ENCODE data around the gene LPIN1. TPM values are rescaled to one million over a fixed set of nuclear protein-coding genes. Genes with fewer than 3 reads are reported as not detected.

Gene LPIN1
- total and polyA plus RNA-seq, 2 of the 8 experiments (the other 6 are each of a cell fraction or from before 2014, with no cell fraction given): 4.3 to 9.8 TPM

- Histone ChIP-seq H2BK120ac (replicated peaks; ENCODE audit: low read depth, low read length) (no peak overlapping the region), H3K14ac (ENCODE audit: insufficient read length) (no peak overlapping the region), H2BK5ac (ENCODE audit: low read depth, low read length) (no peak overlapping the region), H4K8ac (ENCODE audit: extremely low read depth, insufficient read depth, low read length) (no peak overlapping the region), H3K79me2 (ENCODE audit: control insufficient read depth in 1 of 2, insufficient read depth in 2 of 2, low read length in 2 of 2) (no peaks in the 10 kb centered on the region), H2BK12ac (ENCODE audit: low read depth, low read length) (no peak overlapping the region), H2BK15ac (ENCODE audit: low read length) (no peak overlapping the region), H3K23me2 (ENCODE audit: low read depth, low read length) (no peaks in the 10 kb centered on the region; the same call in 1 of the 2 replicates), H3K56ac (replicated peaks; ENCODE audit: insufficient read length, low read depth, low read length) (no peak overlapping the region), H3K4ac (replicated peaks; ENCODE audit: insufficient read length, low read depth, low read length) (no peak overlapping the region), H4K5ac (ENCODE audit: insufficient read length, low read depth, low read length) (no peak overlapping the region), H3K4me1 (replicated peaks in 1 of 4; ENCODE audit: control insufficient read depth in 3 of 4, insufficient read depth in 4 of 4, low read length in 3 of 4) (peaks cover 0 to 10% (median 3%) of the 10 kb centered on the region in 4 experiments; a peak in 6 of 7 replicates), H3K18ac (ENCODE audit: extremely low read depth, low read length) (no peak overlapping the region), H4K91ac (replicated peaks; ENCODE audit: insufficient read length, low read length) (no peak overlapping the region), H3K4me3 (ENCODE audit: extremely low read depth in 1 of 4, insufficient read depth in 2 of 4, low read depth in 3 of 4, low read length in 4 of 4) (no peak overlapping the region), H3K23ac (ENCODE audit: insufficient read length) (no peak overlapping the region), H2BK20ac (ENCODE audit: low read length) (no peak overlapping the region), H3K27me3 (replicated peaks in 1 of 4; ENCODE audit: control insufficient read depth in 3 of 4, extremely low read depth in 1 of 4, insufficient read depth in 3 of 4, low read length in 3 of 4) (no peaks in the 10 kb centered on the region), H3K36me3 (ENCODE audit: control insufficient read depth in 2 of 4, insufficient read depth in 4 of 4, low read length in 3 of 4) (no peaks in the 10 kb centered on the region), H3K79me1 (ENCODE audit: low read depth, low read length) (no peaks in the 10 kb centered on the region), H2AK5ac (ENCODE audit: low read depth, low read length) (no peak overlapping the region), H3K9ac (replicated peaks in 1 of 4; ENCODE audit: extremely low read depth in 1 of 4, low read depth in 3 of 4, low read length in 3 of 4) (no peak overlapping the region), H3K4me2 (ENCODE audit: insufficient read depth in 1 of 2, low read depth in 2 of 2, low read length in 2 of 2) (no peak overlapping the region), H2AFZ (ENCODE audit: low read length) (no peak overlapping the region), H4K20me1 (replicated peaks in 1 of 2; ENCODE audit: control insufficient read depth in 1 of 2, insufficient read depth in 2 of 2, low read length in 2 of 2) (no peaks in the 10 kb centered on the region), H3K9me3 (ENCODE audit: insufficient read depth in 2 of 2, low read depth in 1 of 2, low read length in 1 of 2) (peaks cover 33% of the 10 kb centered on the region in 2 experiments), H3K27ac (ENCODE audit: low read depth, low read length) (no peak overlapping the region)
- POLR2A ChIA-PET (ENCODE audit: partially characterized antibody): no interaction called here
- CTCF ChIA-PET (ENCODE audit: partially characterized antibody): interaction anchor here (1.0 to 2.4 kb wide), 5 partner anchors 11 to 1145 kb away, joined by 3 to 6 read pairs (median 4); no protein-coding TSS in a partner anchor
- DNase-seq (ENCODE audit: low read depth in 1 of 2, low spot score in 2 of 2) (no peak), FAIRE-seq (no peak)
- no peak for TF ChIP-seq KDM4A (IDR thresholded peaks at IDR 0.05; ENCODE audit: low read depth, low read length, severe bottlenecking)
- no peak for TF ChIP-seq E2F6 (IDR thresholded peaks at IDR 0.05)
- TF ChIP-seq CREB1 (IDR thresholded peaks at IDR 0.05): no peak
- no peak for TF ChIP-seq NRF1 (IDR thresholded peaks at IDR 0.05; ENCODE audit: low read depth, low read length)
- TF ChIP-seq SP4 (IDR thresholded peaks at IDR 0.05; ENCODE audit: low read length): no peak
- no peak for TF ChIP-seq JUN (IDR thresholded peaks at IDR 0.05; ENCODE audit: low read depth, low read length)
- no peak for TF ChIP-seq GABPA (IDR thresholded peaks at IDR 0.05; ENCODE audit: borderline replicate concordance, insufficient read depth, low read length)
- no peak for TF ChIP-seq BCL11A (IDR thresholded peaks at IDR 0.05; ENCODE audit: low read depth in 2 of 2, low read length in 2 of 2)
- no peak for TF ChIP-seq POU5F1 (IDR thresholded peaks at IDR 0.05; ENCODE audit: low read depth, low read length)
- WGBS, 2 experiments (ENCODE audit: extremely low coverage in 1 of 2, insufficient coverage in 1 of 2, insufficient read length in 1 of 2, insufficient replicate concordance in 2 of 2, low coverage in 1 of 2, low lambda C conversion rate in 2 of 2, missing lambda C conversion rate in 1 of 2): 91% methylated on average over 3 of the region's 3 CpGs; no CpG with 5 or more reads in 1 of the 2 experiments
Observed at GRCh38 chr2:11862049-11862448, 115.6 kb downstream of the LPIN1 start.

Data from H1 (cell line).